ENCODE data around the gene FUNDC2.

DNA sequence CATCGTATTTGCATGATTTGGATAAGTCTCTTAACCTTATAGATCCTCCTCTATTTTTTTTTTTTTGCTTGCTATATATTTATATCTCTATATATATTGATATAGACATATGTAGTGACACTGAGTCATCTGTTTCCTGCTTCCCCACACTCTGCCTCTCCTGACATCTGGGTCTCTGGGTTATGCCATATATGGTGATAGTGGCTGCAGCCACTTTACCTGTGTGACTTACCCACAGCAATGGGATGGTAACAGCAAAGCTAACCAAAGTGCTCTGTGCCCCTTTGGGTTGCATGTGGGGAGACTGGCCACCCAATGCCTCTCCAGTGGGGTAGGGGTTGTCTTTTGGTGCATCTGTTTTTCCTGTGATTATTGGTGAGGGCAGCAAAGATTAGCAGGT, 29.8 kb downstream of the FUNDC2 start:
- TF ChIP-seq, protein P1, sequence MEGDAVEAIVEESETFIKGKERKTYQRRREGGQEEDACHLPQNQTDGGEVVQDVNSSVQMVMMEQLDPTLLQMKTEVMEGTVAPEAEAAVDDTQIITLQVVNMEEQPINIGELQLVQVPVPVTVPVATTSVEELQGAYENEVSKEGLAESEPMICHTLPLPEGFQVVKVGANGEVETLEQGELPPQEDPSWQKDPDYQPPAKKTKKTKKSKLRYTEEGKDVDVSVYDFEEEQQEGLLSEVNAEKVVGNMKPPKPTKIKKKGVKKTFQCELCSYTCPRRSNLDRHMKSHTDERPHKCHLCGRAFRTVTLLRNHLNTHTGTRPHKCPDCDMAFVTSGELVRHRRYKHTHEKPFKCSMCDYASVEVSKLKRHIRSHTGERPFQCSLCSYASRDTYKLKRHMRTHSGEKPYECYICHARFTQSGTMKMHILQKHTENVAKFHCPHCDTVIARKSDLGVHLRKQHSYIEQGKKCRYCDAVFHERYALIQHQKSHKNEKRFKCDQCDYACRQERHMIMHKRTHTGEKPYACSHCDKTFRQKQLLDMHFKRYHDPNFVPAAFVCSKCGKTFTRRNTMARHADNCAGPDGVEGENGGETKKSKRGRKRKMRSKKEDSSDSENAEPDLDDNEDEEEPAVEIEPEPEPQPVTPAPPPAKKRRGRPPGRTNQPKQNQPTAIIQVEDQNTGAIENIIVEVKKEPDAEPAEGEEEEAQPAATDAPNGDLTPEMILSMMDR (IDR thresholded peaks at IDR 0.05) = no peak
- TF ChIP-seq POLR2A (IDR thresholded peaks at IDR 0.05) = no peak

Data from adrenal gland (tissue), 5 donors.